NCI-H146 (cell line): ENCODE results near the gene SYTL5.

ENCODE experiments used
- DNase-seq: peaks from one replicate; lab custom pipeline; 2025; lab: John Stamatoyannopoulos, UW

Gene SYTL5

DNA sequence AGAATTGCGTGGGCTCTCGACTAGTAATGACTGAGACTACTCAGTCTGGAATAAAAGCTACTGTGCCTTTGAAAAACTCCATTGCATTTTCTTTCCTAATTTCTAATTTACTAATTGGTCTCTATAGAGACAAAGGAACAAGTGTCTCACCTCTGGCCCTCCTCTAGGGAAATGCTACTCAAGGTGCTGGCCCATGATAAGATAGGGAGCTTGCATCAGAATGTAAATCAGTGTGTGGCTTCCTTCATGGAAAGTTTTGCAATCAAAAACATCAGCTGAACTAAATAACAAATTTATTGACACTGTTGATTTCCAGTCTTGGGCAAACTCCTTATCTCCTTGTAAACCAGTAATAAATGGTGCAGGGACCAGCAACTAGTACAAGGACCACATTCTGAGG lies 132.5 kb downstream of the SYTL5 start:
- DNase-seq, result no peak

DNA sequence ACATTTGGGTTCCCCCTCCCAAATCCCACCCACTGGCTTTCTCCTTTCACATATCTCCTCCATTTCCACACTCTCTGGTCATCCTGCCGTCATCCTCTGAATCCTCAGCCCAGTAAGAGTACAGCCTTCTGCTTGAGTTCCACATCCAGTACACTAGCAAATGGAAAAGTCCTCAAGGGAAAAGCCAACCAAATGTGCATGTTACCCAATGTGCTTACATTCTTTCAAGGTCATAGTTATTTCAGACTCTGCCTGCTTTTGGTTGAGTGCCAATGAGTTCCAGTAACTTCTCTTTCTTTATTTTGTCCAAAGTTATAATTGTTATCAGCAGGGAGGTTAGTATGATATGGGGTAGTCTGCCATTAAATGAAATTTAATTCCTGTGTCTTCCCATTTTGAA lies 136.3 kb downstream of the SYTL5 start:
- DNase-seq, result no peak

DNA sequence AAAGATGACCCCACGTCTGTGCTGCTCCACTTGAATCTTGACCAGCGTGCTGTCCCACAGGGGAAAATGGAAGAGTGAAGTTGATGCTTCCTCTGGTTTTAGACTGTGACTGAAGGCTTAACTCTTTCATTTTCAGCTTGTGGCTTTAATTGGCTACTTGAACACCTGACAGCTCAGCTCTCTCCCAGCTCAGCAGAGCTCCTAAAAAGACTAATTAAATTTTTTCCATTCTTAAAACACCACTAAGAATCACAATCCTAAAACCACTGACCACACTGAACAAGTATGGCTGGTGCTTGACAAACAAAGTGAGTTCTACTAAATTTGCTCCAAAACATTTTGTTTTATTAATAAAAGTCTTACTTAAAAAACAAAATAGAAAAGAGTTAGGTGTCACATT lies 142.7 kb downstream of the SYTL5 start:
- DNase-seq, result no peak

GRCh38 chrX:38150993-38151392 lies 144.6 kb downstream of the SYTL5 start:
- no peak for DNase-seq

GRCh38 chrX:38151441-38151840 lies 145.1 kb downstream of the SYTL5 start:
- no peak for DNase-seq

- DNase-seq, result no peak
These were observed 148.0 kb downstream of the SYTL5 start for GRCh38 chrX:38154340-38154739.

DNA sequence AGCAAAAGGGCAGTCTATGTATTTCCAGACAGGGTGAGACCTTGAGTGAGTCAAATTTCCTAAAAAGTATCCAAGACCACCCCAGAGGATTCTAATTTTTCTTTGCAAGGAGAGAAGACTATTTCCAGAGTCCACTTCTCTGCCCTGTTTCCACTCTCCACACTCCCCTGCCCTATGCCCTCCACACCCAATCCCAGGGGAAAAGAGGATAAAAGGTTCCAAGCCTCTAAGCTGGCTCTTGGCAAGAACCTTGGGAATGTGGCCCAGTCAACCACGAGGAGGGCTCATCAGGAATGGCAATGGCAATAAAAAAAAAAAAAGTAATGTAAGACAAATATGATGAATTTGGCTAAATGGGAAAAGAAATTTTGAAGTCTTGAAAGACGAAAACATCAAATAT lies 148.5 kb downstream of the SYTL5 start:
- DNase-seq, result no peak

- no peak for DNase-seq
These were observed 150.5 kb downstream of the SYTL5 start for GRCh38 chrX:38156838-38157237.

- no peak for DNase-seq
These were observed 156.8 kb downstream of the SYTL5 start for GRCh38 chrX:38163193-38163592.

GRCh38 chrX:38165023-38165422 lies 158.7 kb downstream of the SYTL5 start:
- no peak for DNase-seq

GRCh38 chrX:38166478-38167083 lies 160.2 kb downstream of the SYTL5 start:
- DNase-seq, result no peak

GRCh38 chrX:38170556-38170955 lies 164.2 kb downstream of the SYTL5 start:
- DNase-seq, result no peak

GRCh38 chrX:38172596-38172995 lies 166.2 kb downstream of the SYTL5 start:
- no peak for DNase-seq

DNA sequence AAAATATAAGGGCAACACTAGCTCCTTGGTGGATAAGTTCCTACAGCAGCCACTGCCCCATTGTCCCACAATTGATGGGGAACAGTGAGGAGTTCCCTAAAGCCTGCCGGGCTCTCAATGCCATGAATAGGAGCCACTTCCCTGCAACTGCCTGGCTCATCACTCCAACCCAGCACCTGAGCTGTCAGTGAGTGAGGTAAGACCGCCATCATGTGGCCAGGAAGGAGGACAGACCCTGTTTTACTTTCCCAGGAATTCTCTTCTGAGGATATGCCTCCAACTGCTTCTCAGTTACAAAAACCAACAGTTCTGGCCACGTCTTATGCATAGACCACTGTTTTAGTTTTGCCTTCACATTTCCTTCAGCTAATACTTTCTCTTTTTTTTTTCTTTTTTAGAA lies 168.8 kb downstream of the SYTL5 start:
- peak; percentile 22 for DNase-seq

GRCh38 chrX:38178396-38178795 lies 172.0 kb downstream of the SYTL5 start:
- DNase-seq, result no peak
